Measurements from ENCODE around the gene ITGA11. TPM values are rescaled to one million over a fixed set of nuclear protein-coding genes. Genes with fewer than 3 reads are reported as not detected.

Gene ITGA11
- total RNA-seq, 1 donor from 2014 or later, result not detected

- Mint-ChIP-seq H3K27ac (no peak overlapping the region), H3K4me3 (ENCODE audit: low read depth) (peak overlapping the region; percentile 43), H3K27me3 (peaks cover 27% of the 10 kb centered on the region), H3K9me3 (ENCODE audit: low read depth) (no peaks in the 10 kb centered on the region), H3K4me1 (ENCODE audit: low read depth) (peaks cover 22% of the 10 kb centered on the region), H3K36me3 (ENCODE audit: insufficient read depth) (no peaks in the 10 kb centered on the region)
- no peak for DNase-seq (ENCODE audit: low spot score, unreplicated experiment)
- no peak for TF ChIP-seq CTCF (IDR thresholded peaks at IDR 0.05; ENCODE audit: unreplicated experiment)
Observed at GRCh38 chr15:68421115-68421551, 10.8 kb downstream of the ITGA11 start.

GRCh38 chr15:68420186-68420684, 11.7 kb downstream of the ITGA11 start:
- no peak for DNase-seq (ENCODE audit: low spot score, unreplicated experiment)
- H3K4me1 Mint-ChIP-seq (ENCODE audit: low read depth), result peaks cover 22% of the 10 kb centered on the region
- H3K4me3 Mint-ChIP-seq (ENCODE audit: low read depth), result no peak overlapping the region
- no peaks in the 10 kb centered on the region for H3K9me3 Mint-ChIP-seq (ENCODE audit: low read depth)
- TF ChIP-seq CTCF (IDR thresholded peaks at IDR 0.05; ENCODE audit: unreplicated experiment), result no peak
- H3K27me3 Mint-ChIP-seq, result peaks cover 25% of the 10 kb centered on the region
- no peaks in the 10 kb centered on the region for H3K36me3 Mint-ChIP-seq (ENCODE audit: insufficient read depth)
- H3K27ac Mint-ChIP-seq, result peak overlapping the region; percentile 77

GRCh38 chr15:68419301-68420175, 12.4 kb downstream of the ITGA11 start:
- H3K9me3 Mint-ChIP-seq (ENCODE audit: low read depth), result no peaks in the 10 kb centered on the region
- H3K4me1 Mint-ChIP-seq (ENCODE audit: low read depth), result peaks cover 22% of the 10 kb centered on the region
- no peak for DNase-seq (ENCODE audit: low spot score, unreplicated experiment)
- no peak overlapping the region for H3K27ac Mint-ChIP-seq
- no peaks in the 10 kb centered on the region for H3K36me3 Mint-ChIP-seq (ENCODE audit: insufficient read depth)
- TF ChIP-seq CTCF (IDR thresholded peaks at IDR 0.05; ENCODE audit: unreplicated experiment), result no peak
- H3K4me3 Mint-ChIP-seq (ENCODE audit: low read depth), result no peak overlapping the region
- H3K27me3 Mint-ChIP-seq, result peaks cover 28% of the 10 kb centered on the region

GRCh38 chr15:68418611-68419161, 13.3 kb downstream of the ITGA11 start:
- no peaks in the 10 kb centered on the region for H3K9me3 Mint-ChIP-seq (ENCODE audit: low read depth)
- no peak overlapping the region for H3K27ac Mint-ChIP-seq
- no peaks in the 10 kb centered on the region for H3K36me3 Mint-ChIP-seq (ENCODE audit: insufficient read depth)
- H3K4me3 Mint-ChIP-seq (ENCODE audit: low read depth), result no peak overlapping the region
- H3K4me1 Mint-ChIP-seq (ENCODE audit: low read depth), result peaks cover 22% of the 10 kb centered on the region
- DNase-seq (ENCODE audit: low spot score, unreplicated experiment), result no peak
- peaks cover 24% of the 10 kb centered on the region for H3K27me3 Mint-ChIP-seq
- no peak for TF ChIP-seq CTCF (IDR thresholded peaks at IDR 0.05; ENCODE audit: unreplicated experiment)

GRCh38 chr15:68417897-68418296, 14.1 kb downstream of the ITGA11 start:
- H3K9me3 Mint-ChIP-seq (ENCODE audit: low read depth), result no peaks in the 10 kb centered on the region
- H3K27ac Mint-ChIP-seq, result no peak overlapping the region
- peaks cover 22% of the 10 kb centered on the region for H3K4me1 Mint-ChIP-seq (ENCODE audit: low read depth)
- H3K4me3 Mint-ChIP-seq (ENCODE audit: low read depth), result no peak overlapping the region
- peaks cover 20% of the 10 kb centered on the region for H3K27me3 Mint-ChIP-seq
- TF ChIP-seq CTCF (IDR thresholded peaks at IDR 0.05; ENCODE audit: unreplicated experiment), result no peak
- H3K36me3 Mint-ChIP-seq (ENCODE audit: insufficient read depth), result no peaks in the 10 kb centered on the region
- no peak for DNase-seq (ENCODE audit: low spot score, unreplicated experiment)
